ENCODE data around the gene CDH9. TPM values are rescaled to one million over a fixed set of nuclear protein-coding genes. Genes with fewer than 3 reads are reported as not detected.
"Not testable (repeated sequence)": the region's sequence is repeated elsewhere in the genome, so short reads cannot be mapped to it uniquely, and the experiment has no call there.

Gene CDH9
- polyA plus RNA-seq, 1 donor from 2014 or later = not detected

- no peak overlapping the region for H3K4me3 Mint-ChIP-seq
- H3K27ac Mint-ChIP-seq = no peak overlapping the region
- H3K36me3 Mint-ChIP-seq = no peaks in the 10 kb centered on the region
- H3K9me3 Mint-ChIP-seq = peaks cover 0 to 2% (median 0%) of the 10 kb centered on the region in 3 donors
- H3K4me1 Mint-ChIP-seq = no peaks in the 10 kb centered on the region
- no peaks in the 10 kb centered on the region for H3K27me3 Mint-ChIP-seq
Measured at GRCh38 chr5:26893078-26893477, 145.3 kb downstream of the CDH9 start.

- Mint-ChIP-seq H3K9me3 (peaks cover 0 to 4% (median 4%) of the 10 kb centered on the region in 3 donors), H3K4me3 (no peak overlapping the region), H3K27me3 (no peaks in the 10 kb centered on the region), H3K27ac (no peak overlapping the region), H3K36me3 (no peaks in the 10 kb centered on the region), H3K4me1 (no peaks in the 10 kb centered on the region)
Measured at GRCh38 chr5:26889815-26890214, 148.6 kb downstream of the CDH9 start.

- no peak overlapping the region for H3K4me3 Mint-ChIP-seq
Measured at GRCh38 chr5:26884481-26884880, 153.9 kb downstream of the CDH9 start.

GRCh38 chr5:26883375-26883774 lies 155.0 kb downstream of the CDH9 start:
- Mint-ChIP-seq H3K4me1 (no peaks in the 10 kb centered on the region), H3K27me3 (no peaks in the 10 kb centered on the region), H3K4me3 (no peak overlapping the region), H3K36me3 (no peaks in the 10 kb centered on the region), H3K27ac (no peak overlapping the region), H3K9me3 (peaks cover 3 to 9% (median 5%) of the 10 kb centered on the region in 3 donors)

More at GRCh38 chr5:26884481-26884880, 153.9 kb downstream of the CDH9 start:
- H3K4me1 Mint-ChIP-seq = no peaks in the 10 kb centered on the region
- no peaks in the 10 kb centered on the region for H3K27me3 Mint-ChIP-seq
- no peaks in the 10 kb centered on the region for H3K36me3 Mint-ChIP-seq
- no peak overlapping the region for H3K27ac Mint-ChIP-seq
- peaks cover 3 to 8% (median 5%) of the 10 kb centered on the region in 3 donors for H3K9me3 Mint-ChIP-seq

GRCh38 chr5:26881901-26882300 lies 156.5 kb downstream of the CDH9 start:
- Mint-ChIP-seq H3K4me1 (no peaks in the 10 kb centered on the region), H3K27me3 (no peaks in the 10 kb centered on the region), H3K9me3 (peaks cover 3 to 13% (median 5%) of the 10 kb centered on the region in 3 donors), H3K4me3 (no peak overlapping the region), H3K27ac (no peak overlapping the region), H3K36me3 (no peaks in the 10 kb centered on the region)

- no peak overlapping the region for H3K27ac Mint-ChIP-seq
- H3K27me3 Mint-ChIP-seq = no peaks in the 10 kb centered on the region
- peaks cover 2 to 13% (median 3%) of the 10 kb centered on the region in 3 donors for H3K9me3 Mint-ChIP-seq
- H3K36me3 Mint-ChIP-seq = no peaks in the 10 kb centered on the region
- H3K4me3 Mint-ChIP-seq = no peak overlapping the region
- no peaks in the 10 kb centered on the region for H3K4me1 Mint-ChIP-seq
Measured at GRCh38 chr5:26877154-26877553, 161.2 kb downstream of the CDH9 start.

- no peaks in the 10 kb centered on the region for H3K36me3 Mint-ChIP-seq
- peaks cover 0 to 9% (median 2%) of the 10 kb centered on the region in 3 donors for H3K9me3 Mint-ChIP-seq
- H3K4me3 Mint-ChIP-seq = no peak overlapping the region
- H3K4me1 Mint-ChIP-seq = no peaks in the 10 kb centered on the region
- H3K27ac Mint-ChIP-seq = no peak overlapping the region
- no peaks in the 10 kb centered on the region for H3K27me3 Mint-ChIP-seq
Measured at GRCh38 chr5:26872337-26872736, 166.0 kb downstream of the CDH9 start.

GRCh38 chr5:26869781-26870180 lies 168.6 kb downstream of the CDH9 start:
- Mint-ChIP-seq H3K4me1 (no peaks in the 10 kb centered on the region), H3K27ac (no peak overlapping the region), H3K36me3 (no peaks in the 10 kb centered on the region), H3K9me3 (peaks cover 2 to 20% (median 3%) of the 10 kb centered on the region in 3 donors), H3K4me3 (no peak overlapping the region), H3K27me3 (no peaks in the 10 kb centered on the region)

GRCh38 chr5:26868504-26868903 lies 169.9 kb downstream of the CDH9 start:
- Mint-ChIP-seq H3K9me3 (peaks cover 2 to 20% (median 3%) of the 10 kb centered on the region in 3 donors), H3K27me3 (no peaks in the 10 kb centered on the region), H3K36me3 (no peaks in the 10 kb centered on the region), H3K27ac (no peak overlapping the region), H3K4me3 (no peak overlapping the region), H3K4me1 (no peaks in the 10 kb centered on the region)

- Mint-ChIP-seq H3K36me3 (no peaks in the 10 kb centered on the region), H3K9me3 (peaks cover 2 to 27% (median 3%) of the 10 kb centered on the region in 3 donors), H3K27ac (no peak overlapping the region), H3K4me3 (no peak overlapping the region), H3K27me3 (no peaks in the 10 kb centered on the region), H3K4me1 (no peaks in the 10 kb centered on the region)
Measured at GRCh38 chr5:26864061-26864460, 174.3 kb downstream of the CDH9 start.

- no peak overlapping the region for H3K4me3 Mint-ChIP-seq
- no peak overlapping the region for H3K27ac Mint-ChIP-seq
- no peaks in the 10 kb centered on the region for H3K27me3 Mint-ChIP-seq
- peaks cover 4 to 29% (median 6%) of the 10 kb centered on the region in 3 donors for H3K9me3 Mint-ChIP-seq
- peaks cover 2% of the 10 kb centered on the region for H3K36me3 Mint-ChIP-seq
- no peaks in the 10 kb centered on the region for H3K4me1 Mint-ChIP-seq
Measured at GRCh38 chr5:26856238-26856637, 182.1 kb downstream of the CDH9 start.

- H3K27me3 Mint-ChIP-seq, H3K36me3 Mint-ChIP-seq, H3K27ac Mint-ChIP-seq, H3K4me1 Mint-ChIP-seq, H3K4me3 Mint-ChIP-seq: not testable (repeated sequence)
- H3K9me3 Mint-ChIP-seq = peaks cover 4 to 16% (median 6%) of the 10 kb centered on the region in 3 donors
Measured at GRCh38 chr5:26852450-26852849, 185.9 kb downstream of the CDH9 start.

GRCh38 chr5:26847041-26847736 lies 191.2 kb downstream of the CDH9 start:
- no peaks in the 10 kb centered on the region for H3K27me3 Mint-ChIP-seq
- H3K36me3 Mint-ChIP-seq = no peaks in the 10 kb centered on the region
- H3K9me3 Mint-ChIP-seq = peaks cover 0 to 14% (median under 1%) of the 10 kb centered on the region in 3 donors
- H3K4me1 Mint-ChIP-seq = no peaks in the 10 kb centered on the region
- H3K4me3 Mint-ChIP-seq = no peak overlapping the region
- H3K27ac Mint-ChIP-seq = no peak overlapping the region

GRCh38 chr5:26843677-26844076 lies 194.7 kb downstream of the CDH9 start:
- H3K4me1 Mint-ChIP-seq = no peaks in the 10 kb centered on the region
- no peak overlapping the region for H3K4me3 Mint-ChIP-seq
- no peak overlapping the region for H3K27ac Mint-ChIP-seq
- H3K36me3 Mint-ChIP-seq = no peaks in the 10 kb centered on the region
- no peaks in the 10 kb centered on the region for H3K27me3 Mint-ChIP-seq
- H3K9me3 Mint-ChIP-seq = peaks cover 0 to 13% (median 2%) of the 10 kb centered on the region in 3 donors

- no peaks in the 10 kb centered on the region for H3K27me3 Mint-ChIP-seq
- no peaks in the 10 kb centered on the region for H3K36me3 Mint-ChIP-seq
- no peak overlapping the region for H3K4me3 Mint-ChIP-seq
- peaks cover 5 to 21% (median 8%) of the 10 kb centered on the region in 3 donors for H3K9me3 Mint-ChIP-seq
- no peak overlapping the region for H3K27ac Mint-ChIP-seq
- H3K4me1 Mint-ChIP-seq = no peaks in the 10 kb centered on the region
Measured at GRCh38 chr5:26833596-26833995, 204.8 kb downstream of the CDH9 start.

All from IgD-negative memory B cell (primary cell).